Measurements from ENCODE around the gene CD47. TPM values are rescaled to one million over a fixed set of nuclear protein-coding genes. Genes with fewer than 3 reads are reported as not detected.

CD47 gene
- total and polyA plus RNA-seq, 2 experiments from 2014 or later: 81.7 to 101 TPM

DNA sequence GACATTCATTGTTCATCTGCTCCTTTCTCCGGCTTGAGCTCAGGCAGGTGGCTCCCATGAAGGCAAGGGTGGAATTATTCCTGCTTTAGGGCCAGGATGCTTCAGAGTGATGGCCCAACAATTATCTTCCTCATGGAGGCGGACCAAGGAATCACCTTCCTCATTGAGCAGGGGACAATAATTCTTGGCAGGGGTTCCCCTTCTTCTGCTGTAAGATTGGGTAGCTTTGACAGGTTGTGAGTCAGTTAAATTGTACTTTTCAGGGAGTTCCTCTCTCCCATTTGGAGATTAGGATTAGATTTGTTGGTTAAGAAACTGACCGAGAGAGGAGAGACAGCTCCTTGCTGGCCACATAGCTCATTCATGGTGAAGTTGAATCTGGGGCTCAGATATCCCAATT, 31.4 kb upstream of the CD47 start:
- Histone ChIP-seq H3K9me3 (ENCODE audit: low read depth) (no peaks in the 10 kb centered on the region), H2AFZ (no peak overlapping the region), H3K4me3 (no peak overlapping the region), H4K20me1 (ENCODE audit: insufficient read depth, poor library complexity, severe bottlenecking) (no peaks in the 10 kb centered on the region), H3K36me3 (replicated peaks; ENCODE audit: insufficient read depth, low read depth) (no peaks in the 10 kb centered on the region), H3K9me2 (replicated peaks; ENCODE audit: insufficient read depth) (no peaks in the 10 kb centered on the region), H3K27ac (no peak overlapping the region), H3K4me2 (no peak overlapping the region), H3K79me2 (no peaks in the 10 kb centered on the region), H3K4me1 (ENCODE audit: insufficient read depth) (no peaks in the 10 kb centered on the region), H3K27me3 (no peaks in the 10 kb centered on the region)
- WGBS (ENCODE audit: low lambda C conversion rate, missing lambda C conversion rate): 96% methylated on average over 3 of the region's 3 CpGs
- no peak for DNase-seq (ENCODE audit: low spot score)
- TF ChIP-seq EZH2phosphoT487 (IDR thresholded peaks at IDR 0.05; ENCODE audit: low read depth, severe bottlenecking, unreplicated experiment) (no peak), EZH2 (IDR thresholded peaks at IDR 0.05; ENCODE audit: borderline replicate concordance) (no peak)
- TF ChIP-seq, protein P1, sequence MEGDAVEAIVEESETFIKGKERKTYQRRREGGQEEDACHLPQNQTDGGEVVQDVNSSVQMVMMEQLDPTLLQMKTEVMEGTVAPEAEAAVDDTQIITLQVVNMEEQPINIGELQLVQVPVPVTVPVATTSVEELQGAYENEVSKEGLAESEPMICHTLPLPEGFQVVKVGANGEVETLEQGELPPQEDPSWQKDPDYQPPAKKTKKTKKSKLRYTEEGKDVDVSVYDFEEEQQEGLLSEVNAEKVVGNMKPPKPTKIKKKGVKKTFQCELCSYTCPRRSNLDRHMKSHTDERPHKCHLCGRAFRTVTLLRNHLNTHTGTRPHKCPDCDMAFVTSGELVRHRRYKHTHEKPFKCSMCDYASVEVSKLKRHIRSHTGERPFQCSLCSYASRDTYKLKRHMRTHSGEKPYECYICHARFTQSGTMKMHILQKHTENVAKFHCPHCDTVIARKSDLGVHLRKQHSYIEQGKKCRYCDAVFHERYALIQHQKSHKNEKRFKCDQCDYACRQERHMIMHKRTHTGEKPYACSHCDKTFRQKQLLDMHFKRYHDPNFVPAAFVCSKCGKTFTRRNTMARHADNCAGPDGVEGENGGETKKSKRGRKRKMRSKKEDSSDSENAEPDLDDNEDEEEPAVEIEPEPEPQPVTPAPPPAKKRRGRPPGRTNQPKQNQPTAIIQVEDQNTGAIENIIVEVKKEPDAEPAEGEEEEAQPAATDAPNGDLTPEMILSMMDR (IDR thresholded peaks at IDR 0.05; ENCODE audit: poor library complexity): no peak

DNA sequence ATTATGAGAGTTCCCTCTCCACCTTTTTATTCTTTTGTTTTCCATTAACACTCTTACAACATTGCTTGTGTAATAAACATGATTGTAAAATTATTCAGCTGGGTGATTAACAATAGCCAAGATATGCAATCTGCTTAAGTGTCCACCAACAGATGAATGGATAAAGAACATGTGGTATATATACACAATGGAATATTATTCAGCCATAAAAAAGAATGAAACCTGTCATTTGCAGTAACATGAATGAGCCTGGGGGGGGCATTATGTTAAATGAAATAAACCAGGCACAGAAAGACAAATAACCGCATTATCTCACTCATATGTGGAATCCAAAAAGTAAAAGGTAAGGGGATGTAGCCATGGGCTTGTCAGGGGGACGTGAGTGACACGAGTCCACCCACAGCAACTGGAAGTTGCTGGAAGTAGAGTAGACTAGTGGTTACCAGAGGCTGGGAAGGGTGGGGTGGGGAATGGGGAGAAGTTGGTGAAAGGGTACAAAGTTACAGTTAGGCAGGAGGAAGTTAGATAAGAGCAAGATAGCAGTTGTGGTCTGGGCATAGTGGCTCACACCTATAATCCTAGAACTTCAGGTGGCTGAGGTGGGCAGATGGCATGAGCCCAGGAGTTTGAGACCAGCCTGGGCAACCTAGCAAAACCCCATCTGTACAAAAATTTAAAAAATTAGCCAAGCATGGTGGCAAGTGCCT, 28.7 kb upstream of the CD47 start:
- DNase-seq (ENCODE audit: low spot score): no peak
- Histone ChIP-seq H3K27ac (no peak overlapping the region), H3K79me2 (no peaks in the 10 kb centered on the region), H3K4me2 (no peak overlapping the region), H2AFZ (no peak overlapping the region), H3K27me3 (no peaks in the 10 kb centered on the region), H3K4me1 (ENCODE audit: insufficient read depth) (no peaks in the 10 kb centered on the region), H4K20me1 (ENCODE audit: insufficient read depth, poor library complexity, severe bottlenecking) (no peaks in the 10 kb centered on the region), H3K9me3 (ENCODE audit: low read depth) (no peaks in the 10 kb centered on the region), H3K36me3 (replicated peaks; ENCODE audit: insufficient read depth, low read depth) (no peaks in the 10 kb centered on the region), H3K9me2 (replicated peaks; ENCODE audit: insufficient read depth) (no peaks in the 10 kb centered on the region), H3K4me3 (no peak overlapping the region)
- TF ChIP-seq EZH2phosphoT487 (IDR thresholded peaks at IDR 0.05; ENCODE audit: low read depth, severe bottlenecking, unreplicated experiment): no peak
- no peak for TF ChIP-seq EZH2 (IDR thresholded peaks at IDR 0.05; ENCODE audit: borderline replicate concordance)
- TF ChIP-seq, protein P1 (IDR thresholded peaks at IDR 0.05; ENCODE audit: poor library complexity): no peak
- WGBS (ENCODE audit: low lambda C conversion rate, missing lambda C conversion rate): 96% methylated on average over 3 of the region's 3 CpGs

DNA sequence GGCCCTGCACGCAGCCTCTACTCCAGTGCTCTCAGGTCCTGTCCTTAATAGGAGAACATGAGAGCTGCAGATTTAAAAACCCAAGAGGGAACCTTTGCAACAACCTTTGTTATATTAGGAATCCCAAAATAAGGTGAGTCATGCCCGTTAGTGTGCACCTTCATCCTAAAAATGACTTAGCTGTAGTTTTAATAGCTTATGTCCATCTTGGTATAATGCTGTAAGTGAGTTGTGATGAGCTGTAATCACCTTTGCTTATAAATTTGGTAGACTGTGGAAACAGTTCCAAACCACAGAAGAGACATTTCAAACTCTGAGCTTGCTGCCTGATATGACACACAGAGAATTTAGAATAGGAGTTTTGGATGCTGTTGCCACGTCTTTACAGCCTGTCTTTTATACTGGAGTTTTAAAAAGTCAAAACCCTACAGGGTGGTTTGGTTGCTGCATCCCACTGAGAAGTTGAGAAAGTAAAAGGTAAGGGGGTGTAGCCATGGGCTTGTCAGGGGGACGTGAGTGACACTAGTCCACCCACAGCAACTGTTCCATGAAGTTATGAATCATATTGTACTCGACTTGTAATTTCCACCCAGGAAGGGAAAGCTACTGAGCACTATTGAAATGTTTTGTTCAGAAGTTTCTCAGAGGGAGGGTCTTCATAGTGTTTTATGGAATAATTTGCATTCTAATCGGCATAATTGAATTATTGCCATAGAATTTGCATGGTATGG, 27.4 kb upstream of the CD47 start:
- no peak for DNase-seq (ENCODE audit: low spot score)
- Histone ChIP-seq H3K27me3 (no peaks in the 10 kb centered on the region), H3K79me2 (no peaks in the 10 kb centered on the region), H3K4me1 (ENCODE audit: insufficient read depth) (no peaks in the 10 kb centered on the region), H3K27ac (no peak overlapping the region), H3K9me2 (replicated peaks; ENCODE audit: insufficient read depth) (no peaks in the 10 kb centered on the region), H3K4me3 (no peak overlapping the region), H3K9me3 (ENCODE audit: low read depth) (no peaks in the 10 kb centered on the region), H3K4me2 (no peak overlapping the region), H2AFZ (no peak overlapping the region), H4K20me1 (ENCODE audit: insufficient read depth, poor library complexity, severe bottlenecking) (no peaks in the 10 kb centered on the region), H3K36me3 (replicated peaks; ENCODE audit: insufficient read depth, low read depth) (no peaks in the 10 kb centered on the region)
- 90% methylated on average over 6 of the region's 6 CpGs for WGBS (ENCODE audit: low lambda C conversion rate, missing lambda C conversion rate)
- no peak for TF ChIP-seq EZH2phosphoT487 (IDR thresholded peaks at IDR 0.05; ENCODE audit: low read depth, severe bottlenecking, unreplicated experiment)
- TF ChIP-seq, protein P1 (IDR thresholded peaks at IDR 0.05; ENCODE audit: poor library complexity): no peak
- no peak for TF ChIP-seq EZH2 (IDR thresholded peaks at IDR 0.05; ENCODE audit: borderline replicate concordance)
